ENCODE measurements around the gene RPS27. TPM values are rescaled to one million over a fixed set of nuclear protein-coding genes. Genes with fewer than 3 reads are reported as not detected.

Gene RPS27
- total RNA-seq, 1 donor from 2014 or later, result 3,463 TPM

GRCh38 chr1:153951183-153951582, 39.4 kb upstream of the RPS27 start:
- H3K36me3 Mint-ChIP-seq (ENCODE audit: low read depth), result peaks cover 82% of the 10 kb centered on the region

GRCh38 chr1:153951801-153952200, 38.8 kb upstream of the RPS27 start:
- Mint-ChIP-seq H3K9me3 (no peaks in the 10 kb centered on the region), H3K27ac (no peak overlapping the region), H3K36me3 (ENCODE audit: low read depth) (peaks cover 82% of the 10 kb centered on the region), H3K27me3 (no peaks in the 10 kb centered on the region), H3K4me3 (no peak overlapping the region), H3K4me1 (peaks cover 76% of the 10 kb centered on the region)
- DNase-seq (no peak), ATAC-seq (ENCODE audit: low read depth) (no peak)
- CTCF ChIA-PET, result no interaction called here
- POLR2A ChIA-PET, result no interaction called here
- TF ChIP-seq, protein P1, sequence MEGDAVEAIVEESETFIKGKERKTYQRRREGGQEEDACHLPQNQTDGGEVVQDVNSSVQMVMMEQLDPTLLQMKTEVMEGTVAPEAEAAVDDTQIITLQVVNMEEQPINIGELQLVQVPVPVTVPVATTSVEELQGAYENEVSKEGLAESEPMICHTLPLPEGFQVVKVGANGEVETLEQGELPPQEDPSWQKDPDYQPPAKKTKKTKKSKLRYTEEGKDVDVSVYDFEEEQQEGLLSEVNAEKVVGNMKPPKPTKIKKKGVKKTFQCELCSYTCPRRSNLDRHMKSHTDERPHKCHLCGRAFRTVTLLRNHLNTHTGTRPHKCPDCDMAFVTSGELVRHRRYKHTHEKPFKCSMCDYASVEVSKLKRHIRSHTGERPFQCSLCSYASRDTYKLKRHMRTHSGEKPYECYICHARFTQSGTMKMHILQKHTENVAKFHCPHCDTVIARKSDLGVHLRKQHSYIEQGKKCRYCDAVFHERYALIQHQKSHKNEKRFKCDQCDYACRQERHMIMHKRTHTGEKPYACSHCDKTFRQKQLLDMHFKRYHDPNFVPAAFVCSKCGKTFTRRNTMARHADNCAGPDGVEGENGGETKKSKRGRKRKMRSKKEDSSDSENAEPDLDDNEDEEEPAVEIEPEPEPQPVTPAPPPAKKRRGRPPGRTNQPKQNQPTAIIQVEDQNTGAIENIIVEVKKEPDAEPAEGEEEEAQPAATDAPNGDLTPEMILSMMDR (IDR thresholded peaks at IDR 0.05), result no peak
- intact Hi-C loops (cut with micrococcal nuclease), result no loop called here

More at GRCh38 chr1:153951183-153951582, 39.4 kb upstream of the RPS27 start:
- H3K27ac Mint-ChIP-seq, result peak overlapping the region; percentile 6
- ATAC-seq (ENCODE audit: low read depth) (no peak), DNase-seq (no peak)
- intact Hi-C loops (cut with micrococcal nuclease), result no loop called here
- H3K9me3 Mint-ChIP-seq, result no peaks in the 10 kb centered on the region
- TF ChIP-seq, protein P1 (IDR thresholded peaks at IDR 0.05), result no peak
- ChIA-PET POLR2A (interaction anchor here (1.0 to 2.6 kb wide), 3 partner anchors 16 to 28 kb away, joined by 4 to 14 read pairs (median 8); partner anchors contain the start of genes CREB3L4, GATAD2B and JTB), CTCF (interaction anchor here (0.8 kb wide), 1 partner anchor 124 kb away, joined by 3 read pairs; no protein-coding TSS in a partner anchor)
- H3K4me3 Mint-ChIP-seq, result no peak overlapping the region
- no peaks in the 10 kb centered on the region for H3K27me3 Mint-ChIP-seq
- peaks cover 72% of the 10 kb centered on the region for H3K4me1 Mint-ChIP-seq

DNA sequence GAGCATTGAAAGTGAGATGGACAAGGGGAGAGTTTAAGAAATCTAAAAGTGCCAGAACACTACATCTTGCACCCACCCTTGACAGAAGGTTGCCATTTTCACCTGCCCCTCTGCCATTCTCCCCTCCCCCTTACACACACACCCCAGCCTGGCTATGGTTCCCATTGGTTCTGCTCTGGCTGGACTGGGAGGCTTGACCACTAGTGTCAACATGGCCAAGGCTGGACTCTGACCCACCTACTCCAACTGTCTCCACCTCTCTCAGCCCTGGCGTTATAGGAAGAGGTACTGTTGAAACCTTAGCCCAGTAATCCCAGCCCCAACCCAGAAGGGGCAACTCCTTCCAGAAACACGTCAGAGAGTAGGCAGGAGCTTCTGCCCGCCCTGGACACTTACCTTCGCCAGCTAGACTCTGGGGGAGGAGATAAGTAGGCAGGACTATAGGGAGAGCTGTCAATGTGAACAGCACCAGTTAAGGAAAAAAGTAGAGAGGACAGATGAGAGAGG, 36.6 kb upstream of the RPS27 start:
- ATAC-seq (ENCODE audit: low read depth) (no peak), DNase-seq (no peak)
- H3K9me3 Mint-ChIP-seq, result no peaks in the 10 kb centered on the region
- H3K4me3 Mint-ChIP-seq, result no peak overlapping the region
- TF ChIP-seq, protein P1 (IDR thresholded peaks at IDR 0.05), result no peak
- intact Hi-C loops (cut with micrococcal nuclease), result no loop called here
- peaks cover 71% of the 10 kb centered on the region for H3K4me1 Mint-ChIP-seq
- POLR2A ChIA-PET, result interaction anchor here (0.8 to 8.3 kb wide), 6 partner anchors 8 to 65 kb away, joined by 4 to 234 read pairs (median 8); partner anchors contain the start of genes CREB3L4, DENND4B, JTB and SLC39A1
- H3K36me3 Mint-ChIP-seq (ENCODE audit: low read depth), result peaks cover 81% of the 10 kb centered on the region
- no peaks in the 10 kb centered on the region for H3K27me3 Mint-ChIP-seq
- H3K27ac Mint-ChIP-seq, result no peak overlapping the region
- CTCF ChIA-PET, result interaction anchor here (0.9 kb wide), 1 partner anchor 14 kb away, joined by 3 read pairs; the partner anchor contains the start of gene CREB3L4

DNA sequence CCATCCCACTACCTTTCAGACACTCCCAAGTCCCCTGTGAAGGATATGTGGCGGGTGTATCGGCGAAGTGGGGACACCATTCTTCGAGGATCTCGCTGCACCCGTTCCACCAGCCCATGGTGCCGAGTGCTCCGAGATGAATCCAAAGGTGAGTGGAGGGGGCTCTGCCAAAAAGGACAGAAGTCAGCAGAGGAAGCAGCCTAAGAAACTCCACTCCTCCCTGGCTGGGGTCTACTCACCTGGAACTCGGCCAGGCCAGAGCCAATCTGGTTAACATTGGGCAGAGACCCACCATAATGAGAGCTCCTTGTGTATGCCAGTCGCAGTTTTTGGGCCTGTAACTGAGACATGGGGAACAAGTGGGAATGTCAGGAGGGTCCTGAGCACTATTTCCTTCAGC, 35.7 kb upstream of the RPS27 start:
- no peaks in the 10 kb centered on the region for H3K9me3 Mint-ChIP-seq
- no peaks in the 10 kb centered on the region for H3K27me3 Mint-ChIP-seq
- H3K36me3 Mint-ChIP-seq (ENCODE audit: low read depth), result peaks cover 80% of the 10 kb centered on the region
- TF ChIP-seq, protein P1 (IDR thresholded peaks at IDR 0.05), result no peak
- intact Hi-C loops (cut with micrococcal nuclease), result no loop called here
- ChIA-PET POLR2A (interaction anchor here (1.5 to 8.3 kb wide), 4 partner anchors 9 to 27 kb away, joined by 4 to 234 read pairs (median 66); partner anchors contain the start of genes CREB3L4, DENND4B and SLC39A1), CTCF (no interaction called here)
- ATAC-seq (ENCODE audit: low read depth), result no peak
- no peak for DNase-seq
- no peak overlapping the region for H3K4me3 Mint-ChIP-seq
- peaks cover 70% of the 10 kb centered on the region for H3K4me1 Mint-ChIP-seq
- H3K27ac Mint-ChIP-seq, result no peak overlapping the region

GRCh38 chr1:153956997-153957715, 33.4 kb upstream of the RPS27 start:
- Mint-ChIP-seq H3K27ac (peak overlapping the region; percentile 96), H3K9me3 (no peaks in the 10 kb centered on the region), H3K4me3 (peak overlapping the region; percentile 96), H3K4me1 (peaks cover 70% of the 10 kb centered on the region), H3K36me3 (ENCODE audit: low read depth) (peaks cover 80% of the 10 kb centered on the region), H3K27me3 (no peaks in the 10 kb centered on the region)
- intact Hi-C loops (cut with micrococcal nuclease), result no loop called here
- ATAC-seq (ENCODE audit: low read depth), result no peak
- POLR2A ChIA-PET, result interaction anchor here (0.6 to 8.3 kb wide), 15 partner anchors 8 to 293 kb away, joined by 3 to 234 read pairs (median 7); partner anchors contain the start of genes CREB3L4, DENND4B, GATAD2B and JTB
- CTCF ChIA-PET, result interaction anchor here (1.5 to 2.9 kb wide), 4 partner anchors 10 to 136 kb away, joined by 3 to 14 read pairs (median 7); partner anchors contain the start of genes CREB3L4 and RAB13
- no peak for DNase-seq
- TF ChIP-seq, protein P1 (IDR thresholded peaks at IDR 0.05), result no peak

Data from activated B cell treated with CpG ODN at 0.5 μM for 24 hours (primary cell).